OCI-LY1 (cell line): Measurements from ENCODE around the gene NKAIN4.

ENCODE experiments used
- H2AFZ ChIP-seq: fragments of 200-600 bp; sonication (generic), shearing (Covaris generic); 2 replicates; pipeline ENCODE4 v1.6.0; 2014; ENCODE audit warnings: antibody characterized with exemption, mild to moderate bottlenecking, low read length
- H3F3A ChIP-seq: fragments of 200-600 bp; sonication (generic), shearing (Covaris generic); 2 replicates; pipeline ENCODE4 v1.6.0; 2014; ENCODE audit warnings: mild to moderate bottlenecking, antibody characterized with exemption, low read length, moderate library complexity; ENCODE audit not compliant: insufficient read depth
- H3K27ac ChIP-seq: fragments of 200-600 bp; sonication (generic); 2 replicates; pipeline ENCODE4 v1.5.1; 2014; ENCODE audit warnings: low read length, mixed run types, mild to moderate bottlenecking, low read depth; ENCODE audit not compliant: poor library complexity, severe bottlenecking
- H3K27me3 ChIP-seq: fragments of 200-600 bp; sonication (generic); 2 replicates; pipeline ENCODE4 v1.6.0; 2014; ENCODE audit warnings: antibody characterized with exemption, mild to moderate bottlenecking, low read length, moderate library complexity; ENCODE audit not compliant: insufficient read depth
- H3K36me3 ChIP-seq: fragments of 200-600 bp; sonication (generic); 2 replicates; pipeline ENCODE4 v1.6.1; 2014; ENCODE audit warnings: mild to moderate bottlenecking, antibody characterized with exemption, low read length, moderate library complexity, mixed read lengths; ENCODE audit not compliant: insufficient read depth
- H3K4me1 ChIP-seq: fragments of 200-600 bp; sonication (generic); 2 replicates; pipeline ENCODE4 v1.5.1; 2014; ENCODE audit warnings: mild to moderate bottlenecking, low read length, moderate library complexity; ENCODE audit not compliant: insufficient read depth, severe bottlenecking
- H3K4me2 ChIP-seq: fragments of 200-600 bp; sonication (generic), shearing (Covaris generic); 2 replicates; pipeline ENCODE4 v1.6.1; 2014; ENCODE audit warnings: low read length
- H3K4me3 ChIP-seq: fragments of 200-600 bp; sonication (generic); 2 replicates; pipeline ENCODE4 v1.5.1; 2014; ENCODE audit warnings: low read length, low read depth, mild to moderate bottlenecking, mixed read lengths; ENCODE audit not compliant: poor library complexity, severe bottlenecking
- H3K79me2 ChIP-seq: fragments of 200-600 bp; shearing (Covaris generic); 2 replicates; pipeline ENCODE4 v1.6.1; 2016; ENCODE audit warnings: mixed run types, low read length, mixed read lengths; ENCODE audit not compliant: insufficient read depth
- H3K9ac ChIP-seq: fragments of 200-600 bp; sonication (generic), shearing (Covaris generic); 2 replicates; pipeline ENCODE4 v1.6.1; 2014; ENCODE audit warnings: mild to moderate bottlenecking, low read length, mixed read lengths
- H3K9me2 ChIP-seq: fragments of 200-600 bp; sonication (generic), shearing (Covaris generic); 2 replicates; pipeline ENCODE4 v1.6.1; 2014; ENCODE audit warnings: low read depth, mild to moderate bottlenecking, low read length, mixed read lengths
- H3K9me3 ChIP-seq: fragments of 200-600 bp; shearing (Covaris generic); 2 replicates; pipeline ENCODE4 v1.6.1; 2014; ENCODE audit warnings: low read length, mixed read lengths
- H4K20me1 ChIP-seq: fragments of 200-600 bp; sonication (generic), shearing (Covaris generic); 2 replicates; pipeline ENCODE4 v1.6.0; 2016; ENCODE audit warnings: mild to moderate bottlenecking, low read length; ENCODE audit not compliant: insufficient read depth
- CTCF ChIP-seq: fragments of 200-600 bp; sonication (generic), shearing (Covaris generic); IDR thresholded peaks from 2 replicates; pipeline ENCODE4 v1.5.1; 2017; ENCODE audit warnings: mild to moderate bottlenecking, antibody characterized with exemption, low read length, moderate library complexity, mixed read lengths
- EZH2 ChIP-seq: fragments of 200-600 bp; sonication (generic), shearing (Covaris generic); IDR thresholded peaks from 2 replicates; pipeline ENCODE4 v1.8.0; 2017; ENCODE audit warnings: borderline replicate concordance, mixed run types, mild to moderate bottlenecking, antibody characterized with exemption, low read length, moderate library complexity, mixed read lengths

NKAIN4 gene

GRCh38 chr20:63234693-63235398, 19.4 kb downstream of the NKAIN4 start:
- TF ChIP-seq CTCF (peak; percentile 40; the same call in 1 of the 2 replicates), EZH2 (no peak)
- Histone ChIP-seq H3K36me3 (no peaks in the 10 kb centered on the region), H3K9me2 (no peaks in the 10 kb centered on the region), H3K27me3 (no peaks in the 10 kb centered on the region), H3K27ac (no peak overlapping the region), H3K4me1 (no peaks in the 10 kb centered on the region), H2AFZ (no peak overlapping the region), H3K4me3 (no peak overlapping the region), H3F3A (no peaks in the 10 kb centered on the region), H4K20me1 (no peaks in the 10 kb centered on the region), H3K4me2 (no peak overlapping the region), H3K79me2 (no peaks in the 10 kb centered on the region), H3K9ac (no peak overlapping the region), H3K9me3 (no peaks in the 10 kb centered on the region)

DNA sequence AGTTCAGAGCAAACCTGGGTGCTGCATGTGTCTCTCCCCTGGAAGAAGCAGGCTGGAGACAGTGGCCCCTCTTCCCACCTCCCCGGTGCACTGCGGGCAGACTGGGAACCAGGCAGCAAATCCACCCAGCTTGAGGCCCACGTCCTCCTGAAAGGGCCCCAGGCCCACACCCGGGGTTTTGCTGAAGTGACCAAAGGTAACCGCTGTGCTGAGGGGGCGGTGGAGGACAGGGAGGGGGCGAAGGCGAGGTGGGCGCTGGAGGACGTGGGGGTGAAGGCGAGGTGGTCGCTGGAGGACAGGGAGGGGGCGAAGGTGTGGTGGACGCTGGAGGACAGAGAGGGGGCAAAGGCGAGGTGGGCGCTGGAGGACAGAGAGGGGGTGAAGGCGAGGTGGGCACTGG, 20.3 kb downstream of the NKAIN4 start:
- H2AFZ ChIP-seq = no peak overlapping the region
- no peaks in the 10 kb centered on the region for H3K9me2 ChIP-seq
- no peaks in the 10 kb centered on the region for H3F3A ChIP-seq
- no peak overlapping the region for H3K27ac ChIP-seq
- no peak overlapping the region for H3K4me2 ChIP-seq
- H3K9ac ChIP-seq = no peak overlapping the region
- H3K36me3 ChIP-seq = no peaks in the 10 kb centered on the region
- no peaks in the 10 kb centered on the region for H3K4me1 ChIP-seq
- H4K20me1 ChIP-seq = no peaks in the 10 kb centered on the region
- H3K4me3 ChIP-seq = no peak overlapping the region
- H3K27me3 ChIP-seq = peaks cover 7% of the 10 kb centered on the region; the same call in 1 of the 2 replicates
- TF ChIP-seq CTCF = no peak
- H3K9me3 ChIP-seq = no peaks in the 10 kb centered on the region
- no peaks in the 10 kb centered on the region for H3K79me2 ChIP-seq

DNA sequence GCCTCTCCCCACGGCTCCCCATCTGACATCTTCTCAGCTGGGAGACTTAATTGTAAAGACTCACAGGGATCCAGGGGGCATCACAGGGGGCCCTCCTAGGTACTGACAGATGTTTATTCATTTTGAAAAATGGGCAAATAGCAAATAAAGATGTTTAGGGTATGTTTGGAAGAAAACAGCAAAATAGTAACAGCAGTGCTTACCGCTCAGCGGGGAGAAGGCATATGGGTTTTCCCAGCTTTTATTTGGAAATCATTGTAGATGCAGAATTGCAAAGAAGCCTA, 21.3 kb downstream of the NKAIN4 start:
- Histone ChIP-seq H3K9me3 (no peaks in the 10 kb centered on the region), H3F3A (no peaks in the 10 kb centered on the region), H2AFZ (no peak overlapping the region), H3K27me3 (peaks cover 13% of the 10 kb centered on the region), H3K9ac (no peak overlapping the region), H3K79me2 (no peaks in the 10 kb centered on the region), H3K4me3 (no peak overlapping the region), H3K9me2 (no peaks in the 10 kb centered on the region), H3K4me2 (no peak overlapping the region), H3K36me3 (no peaks in the 10 kb centered on the region), H3K27ac (no peak overlapping the region), H4K20me1 (no peaks in the 10 kb centered on the region), H3K4me1 (no peaks in the 10 kb centered on the region)
- no peak for TF ChIP-seq CTCF
